ENCODE data around the gene OPRD1. TPM values are rescaled to one million over a fixed set of nuclear protein-coding genes. Genes with fewer than 3 reads are reported as not detected.

OPRD1 gene
- total and polyA plus RNA-seq, 2 of the 4 experiments (the other 2 are of a cell fraction) = under 0.01 TPM; not detected in 1

- Histone ChIP-seq H3K18ac (ENCODE audit: low read depth, low read length) (no peak overlapping the region), H2BK120ac (ENCODE audit: low read depth, low read length) (no peak overlapping the region), H2BK15ac (ENCODE audit: low read depth, low read length) (no peak overlapping the region), H3K36me3 (ENCODE audit: control insufficient read depth, insufficient read depth, low read length) (no peaks in the 10 kb centered on the region), H3K27me3 (ENCODE audit: control insufficient read depth, insufficient read depth, low read length) (peaks cover 15% of the 10 kb centered on the region), H3K9me3 (ENCODE audit: control insufficient read depth, insufficient read depth, low read length) (peaks cover 2% of the 10 kb centered on the region; the same call in 1 of the 2 replicates), H3K79me1 (ENCODE audit: low read depth in 1 of 2, low read length in 2 of 2) (no peaks in the 10 kb centered on the region), H3K4me3 (ENCODE audit: insufficient read depth, low read depth, low read length) (no peak overlapping the region), H3K4me2 (ENCODE audit: low read depth, low read length) (no peak overlapping the region), H3K4me1 (ENCODE audit: control insufficient read depth, insufficient read depth, low read length) (no peaks in the 10 kb centered on the region), H3K23ac (ENCODE audit: low read depth, low read length) (no peak overlapping the region), H2BK20ac (ENCODE audit: low read depth, low read length) (no peak overlapping the region), H3K9ac (ENCODE audit: low read depth, low read length) (no peak overlapping the region), H2AFZ (replicated peaks; ENCODE audit: low read length, poor library complexity) (no peak overlapping the region), H4K5ac (ENCODE audit: low read depth, low read length) (no peak overlapping the region), H2AK5ac (ENCODE audit: low read depth, low read length) (no peak overlapping the region), H4K91ac (ENCODE audit: insufficient read depth, low read depth, low read length) (no peak overlapping the region), H3K4ac (ENCODE audit: low read depth, low read length) (no peak overlapping the region), H4K8ac (ENCODE audit: low read depth in 2 of 2, low read length in 2 of 2) (no peak overlapping the region), H2BK5ac (ENCODE audit: low read depth, low read length, poor library complexity, severe bottlenecking) (no peak overlapping the region), H3K56ac (ENCODE audit: extremely low read depth, insufficient read depth, low read length) (no peak overlapping the region), H2AK9ac (replicated peaks; ENCODE audit: low read depth, low read length, poor library complexity) (peak overlapping the region; percentile 42), H3K27ac (ENCODE audit: insufficient read depth, low read length) (no peak overlapping the region), H3K9me1 (ENCODE audit: insufficient read depth, low read length) (no peaks in the 10 kb centered on the region), H3K14ac (replicated peaks; ENCODE audit: low read depth, low read length) (no peak overlapping the region), H4K20me1 (ENCODE audit: insufficient read depth, low read length) (no peaks in the 10 kb centered on the region)
- in situ Hi-C loops (cut with MboI; ENCODE audit: low sequenced_read_pairs) = no loop called here
- ChIA-PET CTCF (no interaction called here), POLR2A (ENCODE audit: unreplicated experiment) (no interaction called here)
- dilution Hi-C loops (cut with HindIII; ENCODE audit: low sequenced_read_pairs, unreplicated experiment) = no loop called here
- TF ChIP-seq NFE2L2 (IDR thresholded peaks at IDR 0.05; ENCODE audit: low read depth, low read length) (no peak), SMC3 (IDR thresholded peaks at IDR 0.05; ENCODE audit: low read depth, low read length) (no peak), CEBPB (IDR thresholded peaks at IDR 0.05; ENCODE audit: low read depth, low read length) (no peak), POLR2A (IDR thresholded peaks at IDR 0.05; ENCODE audit: low read depth, low read length) (no peak), MAZ (IDR thresholded peaks at IDR 0.05; ENCODE audit: borderline replicate concordance, low read depth, low read length) (no peak), RCOR1 (IDR thresholded peaks at IDR 0.05; ENCODE audit: insufficient replicate concordance, low read length) (no peak), MAFK (IDR thresholded peaks at IDR 0.05; ENCODE audit: low read depth, low read length) (no peak), RAD21 (IDR thresholded peaks at IDR 0.05; ENCODE audit: low read length) (no peak), FOS (IDR thresholded peaks at IDR 0.05; ENCODE audit: low read depth, low read length) (no peak), MXI1 (IDR thresholded peaks at IDR 0.05; ENCODE audit: borderline replicate concordance, low read depth, low read length) (no peak), CHD1 (IDR thresholded peaks at IDR 0.05; ENCODE audit: low read depth, low read length) (no peak), USF2 (IDR thresholded peaks at IDR 0.05; ENCODE audit: low read depth, low read length) (no peak), CTCF (conservative IDR thresholded peaks at IDR 0.05; ENCODE audit: low read depth, low read length) (no peak), BHLHE40 (IDR thresholded peaks at IDR 0.05; ENCODE audit: low read depth, low read length) (no peak), RFX5 (IDR thresholded peaks at IDR 0.05; ENCODE audit: low read depth, low read length) (no peak)
- TF ChIP-seq, protein P1, sequence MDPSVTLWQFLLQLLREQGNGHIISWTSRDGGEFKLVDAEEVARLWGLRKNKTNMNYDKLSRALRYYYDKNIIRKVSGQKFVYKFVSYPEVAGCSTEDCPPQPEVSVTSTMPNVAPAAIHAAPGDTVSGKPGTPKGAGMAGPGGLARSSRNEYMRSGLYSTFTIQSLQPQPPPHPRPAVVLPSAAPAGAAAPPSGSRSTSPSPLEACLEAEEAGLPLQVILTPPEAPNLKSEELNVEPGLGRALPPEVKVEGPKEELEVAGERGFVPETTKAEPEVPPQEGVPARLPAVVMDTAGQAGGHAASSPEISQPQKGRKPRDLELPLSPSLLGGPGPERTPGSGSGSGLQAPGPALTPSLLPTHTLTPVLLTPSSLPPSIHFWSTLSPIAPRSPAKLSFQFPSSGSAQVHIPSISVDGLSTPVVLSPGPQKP (IDR thresholded peaks at IDR 0.05; ENCODE audit: borderline replicate concordance, low read depth, low read length) = no peak
- ATAC-seq (ENCODE audit: low read depth) (no peak), DNase-seq (no peak)
- intact Hi-C loops (cut with micrococcal nuclease) = no loop called here
- WGBS, 2 experiments (ENCODE audit: extremely low coverage in 2 of 2, insufficient read length in 1 of 2) = no CpG with 5 or more reads among the region's 3 CpGs
- no TSS peak for BruUV-seq (replicated peaks)
Measured at GRCh38 chr1:28804071-28804470, 7.9 kb upstream of the OPRD1 start.
